Fibroblast of skin of abdomen (primary cell): Measurements from ENCODE around the gene SPNS2.

Source experiments
- DNase-seq: peaks from one replicate; pipeline ENCODE4 v3.0.0-alpha.2; 2013

The SPNS2 gene

DNA sequence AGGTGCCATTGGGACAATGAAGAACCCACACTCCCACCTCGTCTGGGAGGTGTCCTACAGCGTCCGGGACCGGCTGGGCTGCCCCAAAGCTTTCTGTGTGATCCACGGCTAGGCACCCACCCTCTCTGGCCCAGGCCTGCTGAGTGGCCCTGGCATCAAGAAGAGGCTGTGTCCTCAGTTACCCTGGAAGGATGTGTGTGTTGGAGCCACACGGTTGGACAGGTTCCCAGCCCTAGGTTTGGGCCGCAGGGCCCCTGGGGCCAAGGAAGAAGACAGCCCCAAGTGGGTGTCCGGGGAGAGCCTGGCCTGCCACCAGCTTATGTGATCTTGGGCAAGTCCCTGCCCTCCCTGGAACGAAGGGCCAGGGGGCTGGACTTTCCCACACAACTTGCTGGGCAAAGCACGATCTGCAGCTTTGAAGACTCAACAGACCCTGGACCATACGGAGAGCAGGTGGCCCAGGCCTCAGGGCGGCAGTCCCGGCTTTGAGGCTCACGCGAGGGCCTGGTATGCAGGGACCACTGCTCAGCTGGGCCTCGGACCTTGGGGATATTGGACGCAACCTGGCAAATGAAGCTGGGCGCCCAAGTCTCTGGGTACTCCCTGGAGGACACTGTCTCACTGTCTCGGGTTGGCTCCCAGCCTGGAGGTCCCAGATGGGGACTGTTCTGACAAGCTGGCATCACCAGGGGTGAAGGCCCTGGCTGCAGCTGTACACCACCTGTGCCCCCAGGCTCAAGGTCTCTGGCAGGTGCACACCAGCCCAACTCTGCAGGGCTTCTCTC is 39.0 kb downstream of the SPNS2 start:
- DNase-seq: no peak

DNA sequence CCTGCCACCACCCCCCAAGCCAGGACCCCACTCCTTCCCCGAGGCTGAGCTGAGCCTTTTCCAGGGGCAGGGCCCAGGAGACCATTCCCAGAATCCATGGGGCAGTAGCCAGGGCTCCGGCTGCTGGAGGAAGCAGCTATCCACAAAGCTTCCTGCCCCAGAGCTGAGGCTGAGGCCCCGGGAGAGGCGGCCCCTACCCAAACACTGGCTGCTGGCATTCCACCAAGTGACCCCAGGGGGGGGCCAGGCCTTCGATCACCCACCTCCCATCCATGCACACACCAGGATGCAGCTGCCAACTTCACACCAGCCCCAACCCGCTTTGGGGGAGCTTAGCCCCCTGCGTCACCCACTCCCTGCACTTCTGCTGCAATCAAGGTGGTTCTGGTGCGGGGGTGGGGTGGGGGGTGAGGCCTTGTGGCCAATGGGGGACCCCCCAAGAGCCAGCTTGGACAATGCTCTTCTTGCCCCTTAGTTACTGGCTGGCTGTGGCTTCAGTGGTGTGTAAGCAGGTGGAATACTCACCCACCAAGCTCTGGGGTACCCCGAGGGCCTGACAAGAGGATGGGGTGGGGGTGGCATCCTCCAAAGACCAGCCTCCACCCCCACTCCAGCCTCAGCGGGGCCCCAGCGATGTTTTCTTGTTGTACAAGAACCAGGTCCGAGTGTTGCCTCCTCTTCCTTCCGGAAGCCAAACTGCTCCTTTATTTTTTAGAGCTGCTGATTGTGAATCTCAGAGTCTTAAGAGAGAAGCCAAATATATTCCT is 39.7 kb downstream of the SPNS2 start:
- DNase-seq: no peak

DNA sequence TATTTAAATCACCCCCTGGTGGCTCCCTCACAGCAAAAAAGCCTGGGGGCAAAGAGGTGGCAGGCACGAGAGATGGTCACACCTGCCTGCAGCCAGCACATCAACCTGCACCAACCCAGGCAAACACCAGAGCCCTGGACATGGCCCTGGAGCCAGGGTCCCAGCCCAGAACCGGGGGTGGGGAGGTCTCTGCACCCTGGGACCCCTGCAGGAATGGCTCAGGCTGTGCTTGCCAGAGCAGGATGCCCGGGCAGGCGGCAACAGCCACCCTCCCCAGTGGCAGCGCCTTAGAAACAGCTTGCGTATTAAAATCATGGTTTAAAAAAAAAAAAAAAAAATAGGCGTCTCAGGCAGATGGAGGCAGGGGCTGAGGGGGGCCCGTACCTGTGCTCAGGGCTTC is 40.3 kb downstream of the SPNS2 start:
- DNase-seq: no peak

DNA sequence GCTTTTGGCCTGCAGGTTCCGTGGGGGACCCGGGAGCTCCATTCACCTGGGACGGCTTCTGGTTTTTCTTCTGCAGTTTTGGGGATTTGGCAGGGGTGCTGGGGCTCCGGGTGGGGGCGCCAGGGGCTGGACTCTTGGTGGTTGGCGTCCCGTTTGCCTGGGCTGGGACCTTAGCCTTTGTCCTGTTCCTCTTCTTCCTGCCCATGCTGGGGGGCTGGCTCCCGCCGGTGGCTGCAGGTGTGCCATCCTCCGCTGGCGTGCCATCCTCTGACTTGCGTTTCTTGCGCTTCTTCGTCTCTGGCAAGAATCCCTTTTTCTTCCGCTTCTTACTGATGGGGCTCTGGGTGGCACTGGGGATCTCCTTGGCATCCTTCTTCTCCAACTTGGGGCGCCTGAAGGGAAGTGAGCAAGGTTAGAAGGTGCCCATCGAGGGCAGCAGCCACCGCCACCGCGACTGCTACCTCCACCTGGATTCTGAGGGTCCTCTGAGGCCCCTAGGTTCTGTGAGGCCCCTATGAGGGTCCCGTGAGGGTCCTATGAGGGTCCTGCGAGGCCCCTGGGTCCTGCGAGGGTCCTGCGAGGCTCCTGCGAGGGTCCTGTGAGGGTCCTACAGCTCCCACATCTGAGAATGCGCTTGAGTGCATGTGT is 41.0 kb downstream of the SPNS2 start:
- no peak for DNase-seq

DNA sequence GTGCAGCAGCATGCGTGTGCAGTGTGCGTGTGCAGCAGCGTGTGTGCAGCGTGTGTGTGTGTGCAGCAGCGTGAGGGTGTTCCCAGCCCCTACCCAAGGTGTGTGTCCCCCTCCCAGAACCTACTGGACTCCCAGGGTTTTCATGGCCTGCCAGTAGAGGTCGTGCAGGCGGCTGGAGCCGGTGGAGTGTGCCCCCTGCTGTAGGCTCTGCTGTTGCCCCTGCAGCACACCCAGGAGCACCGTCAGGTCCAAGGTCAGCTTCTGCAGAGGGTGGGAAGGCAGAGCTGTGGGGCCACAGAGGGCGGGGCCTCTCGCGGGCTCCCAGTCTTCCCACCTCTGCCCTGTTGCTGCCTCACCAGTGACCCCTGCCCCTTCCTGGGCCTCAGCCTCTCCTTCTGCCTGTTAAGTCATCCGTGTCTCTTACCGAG is 41.6 kb downstream of the SPNS2 start:
- no peak for DNase-seq

DNA sequence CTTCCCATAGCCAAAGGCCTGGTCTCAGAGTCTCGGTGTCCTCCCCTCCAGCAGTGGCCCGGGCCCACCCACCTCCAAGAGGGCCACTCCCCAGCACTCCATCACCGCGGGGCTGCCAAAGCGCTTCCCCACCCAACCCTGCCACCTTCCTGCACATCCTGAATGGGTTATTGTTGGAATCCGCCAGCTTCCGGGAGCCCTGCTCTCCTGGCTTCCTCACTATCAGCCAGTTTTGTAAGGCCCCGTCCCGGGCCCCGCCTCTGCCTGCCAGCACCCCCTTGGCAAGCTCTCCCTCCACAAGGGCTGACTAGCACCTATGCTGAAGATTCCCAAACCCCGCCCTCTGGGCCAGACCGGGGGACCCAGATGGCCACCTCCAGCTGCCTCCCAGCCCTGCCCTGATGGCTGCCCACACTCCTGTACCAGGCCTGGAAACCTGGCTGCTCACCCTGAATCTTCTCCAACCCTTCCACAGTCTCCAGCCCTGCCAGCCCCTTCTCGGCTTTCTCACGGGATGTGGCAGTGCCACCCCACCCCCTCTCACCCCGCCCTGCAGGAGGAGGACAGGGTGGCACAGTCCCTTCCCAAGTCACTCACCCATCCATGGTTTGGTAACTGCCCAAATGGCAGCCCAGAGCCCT is 42.1 kb downstream of the SPNS2 start:
- no peak for DNase-seq

DNA sequence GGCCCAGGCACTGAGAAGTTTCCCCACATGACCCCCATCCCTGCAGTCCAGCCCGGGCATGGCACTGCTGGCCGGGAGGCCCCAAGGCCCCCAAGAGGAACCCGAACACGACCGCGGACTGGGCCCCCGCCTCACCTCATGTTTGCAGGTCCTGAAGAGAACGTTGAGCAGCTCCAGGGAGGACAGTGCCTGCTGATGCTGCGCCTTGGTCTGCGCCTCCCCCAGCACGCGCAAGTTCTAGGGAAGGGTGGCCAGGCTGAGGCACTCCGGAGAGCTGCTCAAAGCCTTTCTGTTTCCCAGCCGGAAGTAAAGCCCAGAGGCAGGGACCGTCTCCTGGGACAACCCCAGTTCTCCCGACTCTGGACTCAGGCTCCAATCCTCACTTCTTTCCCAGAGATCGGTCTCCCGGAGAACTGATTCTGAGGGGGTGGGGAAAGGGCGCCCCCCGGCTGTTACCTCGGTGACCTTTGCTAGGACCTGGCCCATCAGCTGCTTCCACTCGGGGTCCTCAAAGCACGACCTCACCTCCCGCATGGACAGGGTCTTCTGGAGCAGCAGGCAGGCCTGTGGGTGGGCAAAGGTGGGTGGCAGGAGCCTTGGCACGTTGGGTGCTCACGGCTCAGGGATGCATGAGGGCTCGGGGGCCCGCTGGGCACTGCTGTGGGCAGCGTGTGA is 42.8 kb downstream of the SPNS2 start:
- DNase-seq: no peak

DNA sequence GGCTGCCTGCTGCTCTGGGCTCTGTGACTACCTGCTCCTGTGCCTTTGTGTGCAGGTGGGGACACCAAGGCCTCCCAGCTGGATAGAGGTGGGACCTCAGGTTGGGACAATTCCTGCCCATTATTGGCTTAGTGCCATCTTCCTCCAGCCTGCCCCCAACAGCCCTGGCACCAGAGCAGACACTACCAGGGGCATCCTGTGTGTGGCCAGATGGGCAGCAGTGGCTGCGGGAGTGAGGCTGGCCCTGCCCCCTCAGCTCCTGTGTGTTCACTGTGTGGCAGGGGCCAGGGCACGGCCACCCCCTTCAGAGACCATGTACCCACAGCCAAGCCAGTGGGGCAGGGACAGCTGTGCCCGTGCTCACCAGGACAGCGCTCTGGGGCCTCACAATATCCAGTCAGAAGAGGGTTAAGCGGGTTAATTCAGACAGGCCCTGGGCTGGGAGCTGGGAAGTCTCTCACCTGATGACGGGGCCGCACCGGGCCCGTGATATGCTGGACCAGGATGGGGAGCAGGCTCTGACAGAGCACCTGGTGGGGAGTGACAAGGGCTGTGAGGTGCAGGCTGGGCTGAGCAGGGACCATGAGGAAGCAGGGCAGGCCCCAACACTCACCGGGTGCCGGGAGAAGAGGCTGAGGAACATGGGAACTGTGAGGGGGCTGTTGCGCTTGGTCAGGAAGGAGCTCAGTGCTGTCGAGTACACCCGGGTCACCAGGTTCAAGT is 43.5 kb downstream of the SPNS2 start:
- DNase-seq: no peak

DNA sequence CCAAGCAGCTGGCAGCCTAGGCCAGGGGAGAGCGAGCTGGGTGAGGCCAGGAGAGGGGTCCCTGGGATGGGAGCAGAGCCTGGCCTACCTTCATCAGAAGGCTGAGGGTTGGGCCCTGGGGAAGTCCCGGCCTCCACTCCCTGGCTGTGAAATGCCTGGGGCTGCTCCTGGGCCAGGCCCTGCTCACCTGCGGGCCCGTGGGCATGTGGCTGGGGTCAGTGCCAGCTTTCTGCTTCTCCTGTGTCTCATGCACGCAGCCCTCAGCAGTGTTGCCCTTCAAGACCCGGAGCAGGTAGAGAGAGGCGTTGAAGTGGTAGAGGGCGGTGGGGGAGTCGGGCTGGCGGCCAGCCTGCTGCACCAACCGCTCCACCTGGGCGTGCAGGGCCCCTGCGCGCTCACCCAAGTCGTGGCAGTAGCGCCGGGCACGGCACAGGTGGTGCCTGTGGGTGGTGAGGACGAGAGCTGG is 44.1 kb downstream of the SPNS2 start:
- DNase-seq: no peak

DNA sequence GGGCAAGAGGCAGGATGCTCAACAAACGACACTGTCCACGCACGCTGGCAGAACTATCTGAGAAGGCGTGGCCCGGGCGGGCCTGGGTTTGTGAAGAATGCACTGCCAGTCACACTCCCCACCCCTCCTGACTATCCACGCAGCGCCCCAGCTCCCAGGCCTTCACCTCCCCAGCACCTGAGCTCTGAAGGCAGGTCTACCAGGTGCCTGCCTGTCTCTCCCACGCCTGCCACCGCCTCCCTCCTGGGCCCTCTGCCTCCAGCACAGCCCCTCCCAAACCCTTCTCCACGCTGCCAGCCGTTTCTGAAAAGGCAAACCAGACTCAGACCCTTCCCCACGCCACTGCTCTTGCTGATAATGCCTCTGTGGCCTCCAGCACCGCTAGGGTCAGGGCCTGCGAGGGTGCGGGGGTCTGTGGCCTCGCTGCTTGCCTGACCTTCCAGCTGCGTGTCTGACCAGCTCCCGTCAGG is 44.9 kb downstream of the SPNS2 start:
- DNase-seq: no peak

DNA sequence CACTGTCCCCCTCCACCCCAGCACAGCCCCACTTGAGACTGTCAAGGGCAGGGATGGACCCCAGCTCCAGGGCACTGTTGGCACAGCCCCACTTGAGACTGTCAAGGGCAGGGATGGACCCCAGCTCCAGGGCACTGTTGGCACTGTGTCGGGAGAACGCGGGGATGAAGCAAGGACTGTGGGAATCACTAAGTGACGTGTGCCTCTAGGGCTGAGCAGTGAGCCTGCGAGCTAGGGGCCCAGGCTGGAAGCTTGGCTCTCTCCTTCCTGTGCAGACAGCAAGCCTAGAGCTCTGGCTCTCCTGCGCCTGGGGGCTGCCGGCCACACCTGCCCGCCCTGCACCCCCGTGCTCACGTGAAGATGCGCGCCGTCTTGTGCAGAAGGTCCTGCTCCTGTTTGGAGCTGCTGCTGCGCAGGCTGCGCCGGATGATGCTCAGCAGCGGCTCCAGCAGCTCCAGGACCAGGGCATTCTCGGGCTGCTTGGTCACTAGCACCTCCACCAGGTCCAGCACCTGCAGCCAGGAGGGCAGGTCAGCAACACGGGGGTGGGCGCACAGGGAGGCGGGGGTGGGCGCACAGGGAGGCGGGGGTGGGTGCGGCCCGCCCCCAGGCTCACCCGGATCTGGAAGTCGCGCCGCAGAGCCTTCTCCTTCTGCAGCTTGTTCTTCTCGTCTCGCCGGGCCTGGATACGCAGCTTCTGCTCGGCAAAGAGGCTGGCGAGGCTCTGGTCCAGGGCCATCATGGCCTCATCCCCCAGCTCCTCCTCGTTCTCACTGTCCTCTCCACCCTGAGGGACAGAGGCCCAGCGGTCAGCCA is 45.7 kb downstream of the SPNS2 start:
- DNase-seq: no peak

DNA sequence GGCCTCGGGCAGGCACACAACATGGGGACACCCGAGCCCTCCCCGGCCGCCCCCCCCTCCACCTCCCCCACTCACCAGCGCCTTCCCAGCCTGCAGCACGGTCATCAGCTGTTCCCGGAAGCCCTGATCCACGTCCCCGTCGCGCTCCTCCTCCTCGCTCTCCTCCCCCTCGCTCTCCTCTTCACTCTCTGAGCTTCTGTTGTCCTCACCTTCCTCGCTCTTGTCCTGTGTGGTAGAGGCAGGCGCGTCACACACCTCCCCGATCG is 46.2 kb downstream of the SPNS2 start:
- no peak for DNase-seq

DNA sequence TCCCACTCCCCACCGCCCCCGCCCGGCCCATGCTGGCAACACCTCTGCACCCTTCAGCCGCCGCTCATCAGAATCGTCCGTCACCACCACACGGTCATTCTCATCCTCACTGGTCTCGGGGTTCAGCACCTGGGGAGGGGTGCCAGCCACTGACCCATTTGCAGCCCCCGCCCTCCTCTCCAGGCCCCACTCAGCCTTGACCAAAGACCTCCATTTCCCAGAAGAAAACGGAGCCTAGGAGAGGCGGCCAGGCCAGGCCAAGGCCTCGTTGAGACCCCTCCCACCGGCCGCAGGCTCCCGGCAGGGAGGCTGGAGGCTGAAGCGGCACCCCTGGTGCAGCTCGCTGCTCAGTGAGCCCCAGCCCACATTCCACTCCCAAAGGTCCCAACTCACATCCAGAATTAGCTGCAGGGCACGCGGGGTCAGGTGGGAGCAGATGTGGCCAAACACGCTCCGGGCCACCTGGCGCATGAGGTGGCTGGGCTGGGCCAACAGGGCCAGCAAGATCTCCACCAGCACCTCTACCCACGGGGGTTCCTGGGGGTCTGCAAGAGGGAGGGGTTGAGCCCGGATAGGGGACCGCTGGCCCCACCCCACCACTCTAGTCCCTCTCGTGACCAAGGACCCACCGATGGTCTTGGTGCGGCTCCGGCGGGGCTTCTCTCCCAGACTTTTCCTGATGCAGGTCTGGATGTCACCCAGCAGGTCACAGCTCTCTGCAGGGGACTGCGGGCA is 46.7 kb downstream of the SPNS2 start:
- DNase-seq: no peak

DNA sequence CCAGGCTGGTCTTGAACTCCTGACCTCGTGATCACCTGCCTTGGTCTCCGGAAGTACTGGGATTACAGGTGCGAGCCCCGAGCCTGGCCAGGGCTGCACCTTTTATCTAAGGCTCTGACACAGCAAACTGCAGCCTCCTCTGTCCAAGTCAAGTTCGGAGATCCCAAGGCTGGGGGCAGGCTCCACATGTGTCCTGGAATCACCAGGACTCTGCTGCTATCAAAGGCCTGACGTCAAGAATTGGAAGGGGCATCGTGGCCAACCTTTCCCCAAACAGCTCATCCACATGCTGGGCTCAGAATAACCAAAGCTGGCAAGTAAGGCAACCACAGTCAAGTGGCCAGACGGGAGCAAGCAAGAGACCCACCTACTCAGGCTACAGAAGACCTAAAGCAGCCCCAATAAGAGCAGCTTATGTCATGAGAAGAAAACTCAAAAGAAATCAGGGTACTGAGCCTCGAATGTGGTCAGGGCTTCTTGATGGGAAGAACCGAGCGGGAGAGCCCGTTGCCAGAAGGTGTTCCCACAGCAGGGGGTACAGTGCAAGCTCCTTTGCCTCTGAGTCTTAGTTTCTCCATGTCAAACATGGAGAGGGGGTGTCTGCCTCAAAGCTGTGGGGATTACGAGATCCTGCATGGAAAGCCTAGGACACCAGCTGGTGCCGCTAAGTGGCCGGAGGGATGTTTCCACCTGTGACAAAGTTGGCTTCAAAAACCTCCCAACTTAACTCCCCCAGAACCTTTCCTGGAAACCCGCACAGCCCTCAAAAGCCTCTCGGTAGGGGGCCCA is 48.6 kb downstream of the SPNS2 start:
- DNase-seq: no peak

DNA sequence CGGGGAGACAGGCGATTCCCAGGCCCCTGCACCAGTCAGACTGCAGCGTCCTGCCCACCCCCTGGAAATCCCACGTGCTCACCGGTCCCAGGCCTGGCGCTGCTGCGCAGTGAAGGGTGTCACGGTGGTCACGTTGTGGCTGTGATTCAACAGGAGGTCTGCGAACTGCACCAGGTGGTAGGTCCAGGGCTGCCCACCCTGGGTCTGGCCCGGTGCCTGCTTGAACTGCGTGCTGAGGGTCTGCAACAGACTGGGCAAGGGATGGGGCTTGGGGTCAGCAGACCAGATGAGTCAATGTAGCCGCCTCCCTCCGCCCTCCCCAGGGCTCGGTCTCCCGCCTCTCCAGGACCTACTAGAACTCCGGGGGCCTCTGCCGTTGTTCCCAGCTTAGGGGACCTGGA is 49.4 kb downstream of the SPNS2 start:
- no peak for DNase-seq

DNA sequence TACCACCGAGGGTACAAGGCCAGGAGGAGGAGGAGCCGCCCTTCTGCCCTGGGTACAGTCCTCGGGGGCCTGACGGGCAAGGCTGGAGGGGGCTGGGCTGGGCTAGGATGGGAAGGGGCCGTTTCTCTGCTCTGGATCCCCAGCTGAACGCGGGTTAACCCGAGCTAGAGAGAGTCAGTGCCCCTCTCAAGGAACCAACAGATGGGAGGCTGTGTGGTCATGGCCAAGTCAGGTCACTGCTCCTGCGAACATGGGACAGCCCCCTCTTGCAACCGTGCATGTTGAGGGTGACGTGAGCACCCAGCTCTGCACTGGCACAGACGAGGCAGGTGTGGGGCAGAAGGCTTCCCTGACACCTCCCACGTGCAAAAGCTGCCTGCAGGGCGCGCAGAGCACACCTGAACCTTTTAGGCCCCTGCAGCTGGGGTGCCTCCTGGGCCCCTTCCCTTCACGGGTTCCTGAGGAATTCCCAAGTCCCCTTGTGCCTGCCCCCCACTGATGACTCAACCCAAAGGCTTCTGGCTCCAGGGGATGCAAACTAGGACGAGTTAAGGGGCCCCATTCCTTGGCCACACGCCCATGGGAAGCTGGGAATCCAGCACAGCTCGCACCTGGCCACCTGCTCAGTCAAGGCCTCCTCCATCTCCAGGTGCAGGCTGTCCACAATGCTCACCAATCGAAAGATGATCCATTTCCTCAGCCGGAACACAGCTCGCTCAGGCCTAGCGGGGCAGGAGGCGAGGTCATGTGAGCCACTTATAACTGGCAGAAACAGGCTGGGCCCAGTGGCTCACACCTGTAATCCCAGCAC is 50.2 kb downstream of the SPNS2 start:
- no peak for DNase-seq

DNA sequence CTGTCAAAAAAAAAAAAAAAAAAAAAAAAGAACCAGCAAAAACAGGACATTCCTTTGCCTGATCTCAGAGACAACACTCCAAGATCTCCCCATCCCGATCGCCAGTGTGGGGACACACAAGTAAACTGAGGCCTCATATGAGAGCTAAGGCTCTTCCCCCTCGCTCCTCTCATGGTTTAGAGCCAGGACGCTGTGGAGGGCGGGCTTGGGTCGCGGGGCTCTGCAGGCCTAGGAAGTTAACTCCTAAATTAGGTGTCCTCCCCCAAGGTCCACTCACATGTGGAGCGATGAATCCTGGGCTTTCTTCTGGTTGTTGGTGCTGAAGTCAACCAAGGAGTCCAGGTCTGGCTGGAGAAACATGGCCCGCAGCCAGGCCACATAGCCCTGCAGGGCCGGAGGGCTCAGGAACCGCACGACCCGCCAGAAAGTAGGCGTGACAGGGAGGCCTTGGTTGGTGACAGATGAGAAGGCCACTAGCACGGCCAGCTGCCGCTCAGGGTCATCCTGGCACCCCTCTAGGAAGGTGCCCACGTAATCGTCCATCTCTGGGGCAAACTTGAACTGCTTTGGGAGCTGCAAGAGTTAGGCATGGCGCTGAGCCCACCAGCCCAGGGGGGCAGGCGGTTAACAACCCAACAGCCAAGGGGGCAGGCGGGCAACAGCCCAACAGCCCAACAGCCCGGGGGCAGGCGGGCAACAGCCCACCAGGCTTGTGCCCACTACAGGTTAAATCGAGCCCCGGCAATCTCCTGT is 51.3 kb downstream of the SPNS2 start:
- DNase-seq: no peak
